Natural killer cell (primary cell): Measurements from ENCODE around the gene AARSD1. TPM values are rescaled to one million over a fixed set of nuclear protein-coding genes. Genes with fewer than 3 reads are reported as not detected.
"Not testable (repeated sequence)": the region's sequence is repeated elsewhere in the genome, so short reads cannot be mapped to it uniquely, and the experiment has no call there.

ENCODE experiments used
- ATAC-seq, 3 donors: fragments of 150-1000 bp in 2 of 3; fragments of 200-7000 bp in 1 of 3; cut with Tn5 transposase; 1 replicate in 1 of 3; 2 replicates in 2 of 3; pipeline ENCODE4 v1.10.0; 2021; ENCODE audit warnings: mild to moderate bottlenecking in 2 of 3, moderate library complexity in 2 of 3
- DNase-seq, 2 donors: peaks; one replicate each; pipeline versions ENCODE4 v3.0.0 to v3.0.0-alpha.2; 2013 to 2021; ENCODE audit warnings: mixed read lengths in 1 of 2
- H3K27ac ChIP-seq: one replicate; pipeline ENCODE4 v1.5.1; 2013; ENCODE audit warnings: mild to moderate bottlenecking, low read length
- H3K27me3 ChIP-seq: one replicate; pipeline ENCODE4 v1.6.1; 2013; ENCODE audit warnings: low read length; ENCODE audit not compliant: control insufficient read depth, insufficient read depth
- H3K36me3 ChIP-seq: one replicate; pipeline ENCODE4 v1.6.1; 2013; ENCODE audit warnings: low read length; ENCODE audit not compliant: control insufficient read depth, insufficient read depth
- H3K4me1 ChIP-seq: one replicate; pipeline ENCODE4 v1.6.1; 2013; ENCODE audit warnings: low read length; ENCODE audit not compliant: control insufficient read depth, insufficient read depth
- H3K4me3 ChIP-seq: one replicate; pipeline ENCODE4 v1.5.1; 2013; ENCODE audit warnings: low read length
- H3K9me3 ChIP-seq: one replicate; pipeline ENCODE4 v1.6.1; 2013; ENCODE audit warnings: low read length; ENCODE audit not compliant: control insufficient read depth, insufficient read depth
- H3K27ac Mint-ChIP-seq, 2 donors: one replicate each; pipeline ENCODE4 v1.8.0; 2022; ENCODE audit warnings: mild to moderate bottlenecking in 2 of 2, mixed read lengths in 2 of 2, moderate library complexity in 1 of 2
- H3K27me3 Mint-ChIP-seq, 2 donors: one replicate each; pipeline ENCODE4 v1.8.0; 2022; ENCODE audit warnings: low read depth in 2 of 2, mixed read lengths in 2 of 2
- H3K36me3 Mint-ChIP-seq: one replicate; pipeline ENCODE4 v1.8.0; 2022; ENCODE audit warnings: mixed read lengths
- H3K4me1 Mint-ChIP-seq, 2 donors: one replicate each; pipeline ENCODE4 v1.8.0; 2022; ENCODE audit warnings: mixed read lengths in 2 of 2
- H3K4me3 Mint-ChIP-seq: one replicate; pipeline ENCODE4 v1.8.0; 2022; ENCODE audit warnings: mild to moderate bottlenecking, moderate library complexity, mixed read lengths
- H3K9me3 Mint-ChIP-seq, 2 donors: one replicate each; pipeline ENCODE4 v1.8.0; 2022; ENCODE audit warnings: mixed read lengths in 2 of 2
- CTCF ChIP-seq: fragments of 200-600 bp; IDR thresholded peaks from one replicate; pipeline ENCODE4 v1.8.0; 2022; ENCODE audit warnings: antibody characterized with exemption
- WGBS: methylation state at CpG from one replicate; pipeline ENCODE4 v1.1.7; 2013; ENCODE audit warnings: missing lambda C conversion rate; ENCODE audit not compliant: insufficient coverage; 5-methylcytosine and 5-hydroxymethylcytosine counted together
- intact Hi-C: fragments of 100-400 bp; cut with micrococcal nuclease; formaldehyde crosslinking; loops from one replicate; pipeline ENCODE4 v1.14.2; 2022
- total RNA-seq, 4 donors: library from RNA; stranded (reverse); fragments of 120-200 nt in 1 of 4; gene quantifications; one replicate each; pipeline versions ENCODE4 v1.2.3 to v1.2.4, GENCODE V29; 2013 to 2022

AARSD1 gene
- total RNA-seq, 3 donors from 2014 or later (not counting 1 experiment from before 2014, with no cell fraction given) = 46.1 to 61.8 (median 57.1) TPM

- no peaks in the 10 kb centered on the region for H3K36me3 Mint-ChIP-seq
Observed at GRCh38 chr17:42999003-42999525, 34.8 kb upstream of the AARSD1 start.

GRCh38 chr17:42997984-42998938, 34.0 kb upstream of the AARSD1 start, which contains the start of gene RPL27:
RPL27 (plus strand) TSS chr17:42998419; CDS start chr17:42998751, 332 bp downstream.
- Histone ChIP-seq H3K36me3 (peaks cover 31% of the 10 kb centered on the region), H3K27me3 (no peaks in the 10 kb centered on the region), H3K9me3 (no peaks in the 10 kb centered on the region), H3K4me3 (peak within 1 kb of the TSS; percentile 90), H3K27ac (peak within 1 kb of the TSS; percentile 93), H3K4me1 (peaks cover 18% of the 10 kb centered on the region)
- no peaks in the 10 kb centered on the region for H3K9me3 Mint-ChIP-seq
- under 1% methylated on average over 49 of the region's 49 CpGs for WGBS
- DNase-seq (peak; percentile 98 to 100), ATAC-seq (peak; percentile 93 to 99 (median 95))
- H3K27me3 Mint-ChIP-seq = no peaks in the 10 kb centered on the region
- intact Hi-C loops = loop anchor here (10.0 kb wide), 1 partner anchor 487 kb away; the partner anchor contains the start of gene DHX8
- H3K27ac Mint-ChIP-seq = peak within 1 kb of the TSS; percentile 95 to 98
- no peaks in the 10 kb centered on the region for H3K36me3 Mint-ChIP-seq
- H3K4me1 Mint-ChIP-seq = peaks cover 25 to 28% of the 10 kb centered on the region in 2 donors
- peak; percentile 94 for TF ChIP-seq CTCF
- H3K4me3 Mint-ChIP-seq = peak within 1 kb of the TSS; percentile 97

More at GRCh38 chr17:42999003-42999525, 34.8 kb upstream of the AARSD1 start:
- Histone ChIP-seq H3K9me3 (no peaks in the 10 kb centered on the region), H3K4me1 (peaks cover 18% of the 10 kb centered on the region), H3K27ac (peak overlapping the region; percentile 93), H3K36me3 (peaks cover 32% of the 10 kb centered on the region), H3K4me3 (peak overlapping the region; percentile 90), H3K27me3 (no peaks in the 10 kb centered on the region)
- WGBS = 29% methylated on average over 5 of the region's 10 CpGs
- DNase-seq = no peak
- no peak for ATAC-seq
- intact Hi-C loops = loop anchor here (10.0 kb wide), 1 partner anchor 486 kb away; the partner anchor contains the start of gene DHX8
- H3K27ac Mint-ChIP-seq = peak overlapping the region; percentile 95 to 98
- no peaks in the 10 kb centered on the region for H3K27me3 Mint-ChIP-seq
- peak overlapping the region; percentile 97 for H3K4me3 Mint-ChIP-seq
- H3K9me3 Mint-ChIP-seq = no peaks in the 10 kb centered on the region
- H3K4me1 Mint-ChIP-seq = peaks cover 25 to 28% of the 10 kb centered on the region in 2 donors
- no peak for TF ChIP-seq CTCF

GRCh38 chr17:42997390-42997983, 33.2 kb upstream of the AARSD1 start:
- no peak for DNase-seq
- no peak for TF ChIP-seq CTCF
- Histone ChIP-seq H3K4me1 (peaks cover 18% of the 10 kb centered on the region), H3K27ac (peak overlapping the region; percentile 74), H3K9me3 (no peaks in the 10 kb centered on the region), H3K27me3 (no peaks in the 10 kb centered on the region), H3K36me3 (peaks cover 31% of the 10 kb centered on the region), H3K4me3 (no peak overlapping the region)
- ATAC-seq = no peak
- Mint-ChIP-seq H3K36me3 (no peaks in the 10 kb centered on the region), H3K4me3 (peak overlapping the region; percentile 97), H3K27ac (peak overlapping the region; percentile 95 to 98), H3K4me1 (peaks cover 25 to 28% of the 10 kb centered on the region in 2 donors), H3K9me3 (no peaks in the 10 kb centered on the region), H3K27me3 (no peaks in the 10 kb centered on the region)
- intact Hi-C loops = loop anchor here (10.0 kb wide), 1 partner anchor 487 kb away; the partner anchor contains the start of gene DHX8
- WGBS = 33% methylated on average over 2 of the region's 5 CpGs

- H3K27me3 ChIP-seq, H3K27ac ChIP-seq, H3K4me1 ChIP-seq, H3K9me3 Mint-ChIP-seq, DNase-seq, H3K36me3 Mint-ChIP-seq, H3K4me3 ChIP-seq, H3K9me3 ChIP-seq, H3K4me3 Mint-ChIP-seq, ATAC-seq, H3K27me3 Mint-ChIP-seq: not testable (repeated sequence)
- intact Hi-C loops = loop anchor here (10.0 kb wide), 1 partner anchor 491 kb away; the partner anchor contains the start of gene DHX8
- WGBS = 99% methylated on average over 8 of the region's 10 CpGs
- H3K36me3 ChIP-seq = peaks cover 39% of the 10 kb centered on the region
- H3K4me1 Mint-ChIP-seq = peaks cover 14 to 15% of the 10 kb centered on the region in 2 donors
- H3K27ac Mint-ChIP-seq = peak overlapping the region in 1 of 2 donors; percentile 31
Observed at GRCh38 chr17:42993913-42994312, 29.7 kb upstream of the AARSD1 start.
